Fibroblast of skin of left quadriceps (primary cell): ENCODE measurements around the gene MYL9.
A peak's percentile ranks its signal among the peaks of the same experiment; 100 is the strongest.
"Not testable (repeated sequence)": the region's sequence is repeated elsewhere in the genome, so short reads cannot be mapped to it uniquely, and the experiment has no call there.

Experiments
- DNase-seq, 2 experiments: peaks; one replicate each; pipeline ENCODE4 v3.0.0-alpha.2; 2013; ENCODE audit warnings: low read depth in 2 of 2

The MYL9 gene

GRCh38 chr20:36549628-36549941, 8.3 kb downstream of the MYL9 start:
- no peak for DNase-seq

- DNase-seq, result no peak
Observed at GRCh38 chr20:36549942-36550789, 8.8 kb downstream of the MYL9 start.

- DNase-seq, result no peak
Observed at GRCh38 chr20:36550790-36551299, 9.5 kb downstream of the MYL9 start.

- no peak for DNase-seq
Observed at GRCh38 chr20:36555248-36555647, 13.9 kb downstream of the MYL9 start.

GRCh38 chr20:36562724-36563123, 21.4 kb downstream of the MYL9 start:
- DNase-seq, result no peak

GRCh38 chr20:36563374-36563773, 22.1 kb downstream of the MYL9 start:
- no peak for DNase-seq

GRCh38 chr20:36564078-36564725, 22.9 kb downstream of the MYL9 start:
- not testable (repeated sequence) for DNase-seq

- DNase-seq, result not testable (repeated sequence)
Observed at GRCh38 chr20:36564726-36565121, 23.4 kb downstream of the MYL9 start.

- no peak for DNase-seq
Observed at GRCh38 chr20:36565520-36565919, 24.2 kb downstream of the MYL9 start.

GRCh38 chr20:36569847-36570429, 28.6 kb downstream of the MYL9 start:
- no peak for DNase-seq

- no peak for DNase-seq
Observed at GRCh38 chr20:36571564-36572504, 30.5 kb downstream of the MYL9 start.

GRCh38 chr20:36572701-36573102, 31.4 kb downstream of the MYL9 start:
- no peak for DNase-seq

GRCh38 chr20:36573103-36573797, 31.9 kb downstream of the MYL9 start, which contains the start of gene TGIF2:
TGIF2 (plus strand) TSS chr20:36573597; CDS start chr20:36578775, 5,178 bp downstream.
- peak; percentile 84 to 85 for DNase-seq

- DNase-seq, result no peak
Observed at GRCh38 chr20:36573798-36574365, 32.6 kb downstream of the MYL9 start.

- DNase-seq, result no peak
Observed at GRCh38 chr20:36574366-36575135, 33.2 kb downstream of the MYL9 start.

GRCh38 chr20:36576081-36576445, 34.7 kb downstream of the MYL9 start:
- no peak for DNase-seq

GRCh38 chr20:36578356-36579041, 37.2 kb downstream of the MYL9 start:
- no peak for DNase-seq

- no peak for DNase-seq
Observed at GRCh38 chr20:36579996-36580545, 38.8 kb downstream of the MYL9 start.

GRCh38 chr20:36582322-36582721, 41.0 kb downstream of the MYL9 start:
- no peak for DNase-seq
